GM10847 (cell line): Measurements from ENCODE around the gene EXOC2.

Source experiments
- POLR2A ChIP-seq: IDR thresholded peaks from 2 replicates; pipeline ENCODE4 v1.6.1; 2011; ENCODE audit not compliant: insufficient read length; ENCODE audit errors: extremely low read depth

The EXOC2 gene

GRCh38 chr6:562052-562676, 130.8 kb downstream of the EXOC2 start:
- no peak for TF ChIP-seq POLR2A

- TF ChIP-seq POLR2A, result no peak
Observed at GRCh38 chr6:558959-559358, 134.0 kb downstream of the EXOC2 start.

- TF ChIP-seq POLR2A, result no peak
Observed at GRCh38 chr6:558089-558488, 134.8 kb downstream of the EXOC2 start.

GRCh38 chr6:551829-552350, 141.0 kb downstream of the EXOC2 start:
- TF ChIP-seq POLR2A, result no peak

GRCh38 chr6:551405-551804, 141.5 kb downstream of the EXOC2 start:
- no peak for TF ChIP-seq POLR2A

- no peak for TF ChIP-seq POLR2A
Observed at GRCh38 chr6:549906-550305, 143.0 kb downstream of the EXOC2 start.

GRCh38 chr6:548517-548916, 144.4 kb downstream of the EXOC2 start:
- no peak for TF ChIP-seq POLR2A

- TF ChIP-seq POLR2A, result no peak
Observed at GRCh38 chr6:548091-548490, 144.8 kb downstream of the EXOC2 start.

GRCh38 chr6:540490-540889, 152.4 kb downstream of the EXOC2 start:
- no peak for TF ChIP-seq POLR2A

GRCh38 chr6:537114-537513, 155.8 kb downstream of the EXOC2 start:
- no peak for TF ChIP-seq POLR2A

- TF ChIP-seq POLR2A, result no peak
Observed at GRCh38 chr6:530425-530824, 162.5 kb downstream of the EXOC2 start.

- TF ChIP-seq POLR2A, result no peak
Observed at GRCh38 chr6:528989-529388, 163.9 kb downstream of the EXOC2 start.

- TF ChIP-seq POLR2A, result no peak
Observed at GRCh38 chr6:527989-528673, 164.8 kb downstream of the EXOC2 start.

- no peak for TF ChIP-seq POLR2A
Observed at GRCh38 chr6:524803-525202, 168.1 kb downstream of the EXOC2 start.

GRCh38 chr6:520820-521219, 172.1 kb downstream of the EXOC2 start:
- no peak for TF ChIP-seq POLR2A

GRCh38 chr6:518218-518617, 174.7 kb downstream of the EXOC2 start:
- no peak for TF ChIP-seq POLR2A

- no peak for TF ChIP-seq POLR2A
Observed at GRCh38 chr6:516213-516612, 176.7 kb downstream of the EXOC2 start.
